ENCODE results near the gene FAS. TPM values are rescaled to one million over a fixed set of nuclear protein-coding genes. Genes with fewer than 3 reads are reported as not detected.

Gene FAS
- polyA plus RNA-seq, 3 donors: 27.3 to 28.9 (median 27.9) TPM

GRCh38 chr10:89064748-89065147 is 74.2 kb downstream of the FAS start:
- Histone ChIP-seq H4K20me1 (ENCODE audit: insufficient read depth, low read length) (no peaks in the 10 kb centered on the region), H3K79me2 (ENCODE audit: insufficient read depth, low read length) (no peaks in the 10 kb centered on the region), H3K4me1 (ENCODE audit: control insufficient read depth in 1 of 2, insufficient read depth in 2 of 2, low read length in 2 of 2) (no peaks in the 10 kb centered on the region), H3K36me3 (replicated peaks in 1 of 2; ENCODE audit: control insufficient read depth in 1 of 2, insufficient read depth in 2 of 2, low read length in 2 of 2) (no peaks in the 10 kb centered on the region), H3K27me3 (ENCODE audit: control insufficient read depth in 2 of 2, insufficient read depth in 2 of 2, low read length in 2 of 2) (no peaks in the 10 kb centered on the region), H3K4me3 (replicated peaks in 1 of 3; ENCODE audit: low read depth in 2 of 3, low read length in 3 of 3) (no peak overlapping the region), H3K9ac (ENCODE audit: insufficient read depth, low read length, poor library complexity, severe bottlenecking) (no peak overlapping the region), H2AFZ (ENCODE audit: insufficient read depth, low read depth, low read length, poor library complexity, severe bottlenecking) (no peak overlapping the region), H3K4me2 (replicated peaks; ENCODE audit: extremely low read depth, low read length, poor library complexity, severe bottlenecking) (no peak overlapping the region), H3K9me3 (replicated peaks in 1 of 2; ENCODE audit: control insufficient read depth in 1 of 2, insufficient read depth in 1 of 2, low read length in 2 of 2) (no peaks in the 10 kb centered on the region), H3K27ac (ENCODE audit: low read depth in 1 of 2, low read length in 2 of 2) (no peak overlapping the region)
- Mint-ChIP-seq H3K27me3 (ENCODE audit: low read depth in 3 of 3) (peaks cover 0 to 1% (median 0%) of the 10 kb centered on the region in 3 donors), H3K27ac (no peak overlapping the region), H3K4me1 (no peaks in the 10 kb centered on the region), H3K9me3 (no peaks in the 10 kb centered on the region), H3K4me3 (no peak overlapping the region), H3K36me3 (no peaks in the 10 kb centered on the region)
- no peak for TF ChIP-seq CTCF (IDR thresholded peaks at IDR 0.05)
- intact Hi-C loops (cut with micrococcal nuclease): no loop called here
- no peak for DNase-seq
- 92% methylated on average over 3 of the region's 5 CpGs for WGBS (ENCODE audit: insufficient coverage)

Small RNA genes within 50 kb of the gene (small RNA-seq; reads per million reads assigned to genes)
- not detected for gene MIR4679-2 (ENCODE audit: insufficient read length, low read depth)
- gene RF02116 (ENCODE audit: insufficient read length, low read depth): not detected

Other genes starting within 250 kb of the FAS start
- gene LIPN, start 230.8 kb upstream of the FAS start, polyA plus RNA-seq: 10 to 100 TPM in 2 of 3 donors, 1 to 10 TPM in 1; 8.9 to 12.9 (median 10.1) TPM
- not detected for gene LIPM, start 188.1 kb upstream of the FAS start, polyA plus RNA-seq
- 1 to 10 TPM; 2.7 to 3.5 (median 3.2) TPM for gene ANKRD22, start 139.0 kb upstream of the FAS start, polyA plus RNA-seq
- 1 to 10 TPM in 1 of 3 donors, under 1 TPM in 2; 0.07 to 1.5 (median 0.10) TPM for gene STAMBPL1, start 110.6 kb upstream of the FAS start, polyA plus RNA-seq
- 10 to 100 TPM in 1 of 3 donors, 1 to 10 TPM in 2; 4.4 to 12.3 (median 6.8) TPM for gene ACTA2, start 38.0 kb upstream of the FAS start, polyA plus RNA-seq
- 1 to 10 TPM in 1 of 3 donors, under 1 TPM in 1, not detected in 1; 0.09 to 1.2 TPM for gene CH25H, start 216.5 kb downstream of the FAS start, polyA plus RNA-seq